Esophagus (tissue), 2 donors: ENCODE measurements around the gene GLP2R. TPM values are rescaled to one million over a fixed set of nuclear protein-coding genes. Genes with fewer than 3 reads are reported as not detected.
A peak's percentile ranks its signal among the peaks of the same experiment; 100 is the strongest.

Source experiments
- H3K27ac ChIP-seq, 2 donors: one replicate each; pipeline ENCODE4 v1.5.1; 2013; ENCODE audit warnings: low read depth in 2 of 2, mild to moderate bottlenecking in 2 of 2, inconsistent platforms in 1 of 2, low read length in 1 of 2, moderate library complexity in 1 of 2
- H3K27me3 ChIP-seq, 2 donors: one replicate each; pipeline ENCODE4 v1.6.1; 2013; ENCODE audit warnings: low read length in 2 of 2, control low read depth in 1 of 2, mild to moderate bottlenecking in 1 of 2; ENCODE audit not compliant: insufficient read depth in 2 of 2, control insufficient read depth in 1 of 2
- H3K36me3 ChIP-seq, 2 donors: one replicate each; pipeline ENCODE4 v1.6.1; 2013; ENCODE audit warnings: low read length in 1 of 2; ENCODE audit not compliant: control insufficient read depth in 2 of 2, insufficient read depth in 2 of 2
- H3K4me1 ChIP-seq, 2 donors: one replicate each; pipeline ENCODE4 v1.6.1; 2013; ENCODE audit warnings: low read length in 1 of 2; ENCODE audit not compliant: control insufficient read depth in 2 of 2, insufficient read depth in 2 of 2
- H3K4me3 ChIP-seq, 2 donors: one replicate each; pipeline ENCODE4 v1.5.1; 2013; ENCODE audit warnings: low read length in 2 of 2, mild to moderate bottlenecking in 2 of 2, low read depth in 1 of 2, moderate library complexity in 1 of 2
- H3K9me3 ChIP-seq, 2 donors: one replicate each; pipeline ENCODE4 v1.6.1; 2013; ENCODE audit warnings: mild to moderate bottlenecking in 2 of 2, low read depth in 1 of 2, low read length in 1 of 2, moderate library complexity in 1 of 2; ENCODE audit not compliant: control insufficient read depth in 2 of 2, insufficient read depth in 1 of 2
- WGBS, 2 donors: extraction: QIAGEN DNeasy Blood & Tissue Kit; methylation state at CpG; one replicate each; pipeline ENCODE4 v1.1.7; 2013; 5-methylcytosine and 5-hydroxymethylcytosine counted together
- polyA plus RNA-seq, 2 donors: library from polyadenylated mRNA; stranded (reverse); fragments of 200-250 nt; gene quantifications; one replicate each; pipeline ENCODE4 v1.2.3, GENCODE V29; 2013
- donor health status: healthy with polysubstance abuse.
- donor health status: Bipolar disorder and iron deficiency.

Gene GLP2R
- polyA plus RNA-seq, 2 donors = 0.15 to 0.18 TPM

GRCh38 chr17:9934331-9934730, 108.6 kb downstream of the GLP2R start:
- Histone ChIP-seq H3K9me3 (peaks cover 0 to 4% of the 10 kb centered on the region in 2 donors), H3K27ac (no peak overlapping the region), H3K4me3 (no peak overlapping the region), H3K27me3 (no peaks in the 10 kb centered on the region), H3K4me1 (peaks cover 0 to 5% of the 10 kb centered on the region in 2 donors), H3K36me3 (peaks cover 2% of the 10 kb centered on the region in 2 donors)
- WGBS, 2 donors = 77 to 90% methylated on average over 7 of the region's 7 CpGs

GRCh38 chr17:9935408-9935807, 109.7 kb downstream of the GLP2R start:
- Histone ChIP-seq H3K4me3 (no peak overlapping the region), H3K9me3 (peaks cover 0 to 4% of the 10 kb centered on the region in 2 donors), H3K36me3 (peaks cover 2% of the 10 kb centered on the region in 2 donors), H3K27ac (no peak overlapping the region), H3K27me3 (no peaks in the 10 kb centered on the region), H3K4me1 (peaks cover 0 to 5% of the 10 kb centered on the region in 2 donors)
- WGBS, 2 donors = 76 to 78% methylated on average over 6 of the region's 6 CpGs

DNA sequence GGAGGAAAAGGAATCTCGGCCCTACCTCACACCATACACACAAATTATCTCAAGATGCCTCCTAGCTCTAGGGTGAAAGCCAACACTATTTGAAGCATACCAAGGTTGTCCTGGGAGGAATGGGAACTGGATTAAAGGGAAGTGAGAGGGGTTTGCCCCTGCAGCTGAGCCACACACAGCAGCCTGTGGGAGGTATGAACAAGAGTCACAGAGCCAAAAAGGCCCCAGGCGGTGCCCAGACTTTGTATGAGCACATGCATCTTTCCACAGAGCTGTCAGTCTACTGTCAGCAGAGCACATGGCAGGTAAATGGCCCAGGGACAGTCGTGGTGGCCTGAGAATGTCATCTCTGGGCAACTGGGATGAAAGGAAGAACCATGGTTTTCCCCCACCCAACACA, 110.4 kb downstream of the GLP2R start:
- H3K4me3 ChIP-seq = no peak overlapping the region
- H3K36me3 ChIP-seq = peaks cover 2 to 4% of the 10 kb centered on the region in 2 donors
- 73 to 80% methylated on average over 3 of the region's 3 CpGs for WGBS, 2 donors
- H3K4me1 ChIP-seq = peaks cover 0 to 5% of the 10 kb centered on the region in 2 donors
- no peak overlapping the region for H3K27ac ChIP-seq
- H3K9me3 ChIP-seq = peaks cover 0 to 4% of the 10 kb centered on the region in 2 donors
- no peaks in the 10 kb centered on the region for H3K27me3 ChIP-seq

DNA sequence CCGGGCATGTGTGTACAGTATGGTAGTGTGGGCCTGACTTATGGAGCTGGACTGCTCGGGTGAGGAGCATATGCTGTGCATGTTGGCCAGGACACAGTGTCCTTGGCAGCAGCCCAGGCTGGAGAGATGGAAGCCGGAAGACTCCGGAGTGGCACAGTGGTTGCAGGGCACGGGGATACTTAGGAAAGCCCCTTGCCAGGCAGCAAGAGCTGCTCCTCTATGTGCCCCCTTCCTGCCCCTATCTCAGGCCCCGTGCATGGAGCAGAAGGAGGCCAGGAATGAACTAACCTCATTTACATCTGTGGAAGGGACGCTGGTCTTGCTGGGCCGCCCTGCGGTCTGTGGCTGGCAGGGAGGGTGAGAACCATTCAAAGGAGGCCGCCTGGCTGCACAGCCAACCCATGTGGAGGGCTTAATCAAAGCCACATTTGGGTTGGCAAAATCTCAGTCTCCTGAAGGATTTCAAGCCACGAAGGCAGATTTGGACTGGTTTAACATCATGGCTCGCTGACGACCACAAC, 111.6 kb downstream of the GLP2R start:
- Histone ChIP-seq H3K36me3 (peaks cover 2 to 4% of the 10 kb centered on the region in 2 donors), H3K27ac (peak overlapping the region in 1 of 2 donors; percentile 14), H3K9me3 (peaks cover 0 to 4% of the 10 kb centered on the region in 2 donors), H3K27me3 (no peaks in the 10 kb centered on the region), H3K4me3 (no peak overlapping the region), H3K4me1 (peaks cover 0 to 5% of the 10 kb centered on the region in 2 donors)
- WGBS, 2 donors = 69 to 81% methylated on average over 13 of the region's 13 CpGs

GRCh38 chr17:9937901-9938300, 112.2 kb downstream of the GLP2R start:
- no peaks in the 10 kb centered on the region for H3K27me3 ChIP-seq
- H3K27ac ChIP-seq = no peak overlapping the region
- H3K9me3 ChIP-seq = peaks cover 0 to 4% of the 10 kb centered on the region in 2 donors
- no peak overlapping the region for H3K4me3 ChIP-seq
- H3K4me1 ChIP-seq = peaks cover 0 to 5% of the 10 kb centered on the region in 2 donors
- 92 to 94% methylated on average over 9 of the region's 9 CpGs for WGBS, 2 donors
- peaks cover 2 to 4% of the 10 kb centered on the region in 2 donors for H3K36me3 ChIP-seq

DNA sequence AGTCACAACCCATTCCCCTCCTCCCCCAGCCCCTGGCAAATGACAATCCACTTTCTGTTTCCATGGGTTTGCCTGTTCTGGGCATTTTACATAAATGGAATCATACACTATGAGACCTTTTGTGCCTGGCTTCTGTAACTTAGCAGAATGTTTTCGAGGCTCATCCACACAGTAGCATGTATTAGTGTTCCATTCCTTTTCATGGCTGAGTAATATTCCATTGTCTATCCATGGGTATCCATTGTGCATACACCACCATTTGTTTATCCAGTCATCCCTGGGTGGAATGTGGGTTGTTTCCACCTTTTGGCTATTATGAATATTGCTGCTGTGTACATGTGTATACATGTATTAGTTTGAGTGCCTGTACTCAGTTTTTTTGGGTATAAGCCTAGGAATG, 113.0 kb downstream of the GLP2R start:
- no peak overlapping the region for H3K27ac ChIP-seq
- WGBS, 2 donors = 59 to 73% methylated on average over 1 of the region's 1 CpG
- H3K4me3 ChIP-seq = no peak overlapping the region
- peaks cover 0 to 4% of the 10 kb centered on the region in 2 donors for H3K9me3 ChIP-seq
- H3K36me3 ChIP-seq = peaks cover 0 to 4% of the 10 kb centered on the region in 2 donors
- peaks cover 0 to 5% of the 10 kb centered on the region in 2 donors for H3K4me1 ChIP-seq
- no peaks in the 10 kb centered on the region for H3K27me3 ChIP-seq

GRCh38 chr17:9940841-9941240, 115.1 kb downstream of the GLP2R start:
- H3K36me3 ChIP-seq = peaks cover 2% of the 10 kb centered on the region in 2 donors

DNA sequence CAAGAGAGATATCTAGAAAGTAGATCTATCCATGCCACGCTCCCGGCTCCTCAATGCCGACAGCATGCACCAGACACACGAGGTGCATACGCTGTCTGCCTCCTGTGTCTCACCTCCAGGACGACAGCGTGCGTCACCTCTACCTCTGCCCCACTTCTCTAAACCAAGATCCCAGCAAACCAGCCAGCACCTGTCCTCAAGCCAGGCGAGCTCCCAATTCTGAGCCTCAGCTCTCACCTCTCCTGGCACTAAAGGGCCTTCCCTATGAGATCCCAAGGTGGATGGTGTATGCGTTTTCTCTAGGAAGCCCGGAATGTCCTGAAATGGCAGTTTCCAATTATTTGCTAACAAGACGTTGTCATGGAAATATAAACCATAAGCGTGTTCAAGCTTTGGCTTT, 115.6 kb downstream of the GLP2R start:
- 87 to 91% methylated on average over 13 of the region's 13 CpGs for WGBS, 2 donors
- H3K27me3 ChIP-seq = no peaks in the 10 kb centered on the region
- peaks cover 0 to 3% of the 10 kb centered on the region in 2 donors for H3K4me1 ChIP-seq
- H3K27ac ChIP-seq = no peak overlapping the region
- no peaks in the 10 kb centered on the region for H3K9me3 ChIP-seq
- peaks cover 2% of the 10 kb centered on the region in 2 donors for H3K36me3 ChIP-seq
- no peak overlapping the region for H3K4me3 ChIP-seq

More at GRCh38 chr17:9940841-9941240, 115.1 kb downstream of the GLP2R start:
- Histone ChIP-seq H3K4me3 (no peak overlapping the region), H3K27me3 (no peaks in the 10 kb centered on the region), H3K27ac (no peak overlapping the region), H3K4me1 (peaks cover 0 to 3% of the 10 kb centered on the region in 2 donors), H3K9me3 (no peaks in the 10 kb centered on the region)
- 73 to 77% methylated on average over 9 of the region's 9 CpGs for WGBS, 2 donors
